HUES6 (cell line): ENCODE data around the gene JAZF1.

ENCODE experiments used
- H3K27ac ChIP-seq: 2 replicates; pipeline ENCODE4 v1.7.0; 2013; ENCODE audit warnings: low read depth, mild to moderate bottlenecking, low read length, inconsistent platforms
- H3K27me3 ChIP-seq: 2 replicates; pipeline ENCODE4 v1.6.1; 2013; ENCODE audit warnings: low read length; ENCODE audit not compliant: control insufficient read depth, insufficient read depth
- H3K36me3 ChIP-seq: 2 replicates; pipeline ENCODE4 v1.6.1; 2013; ENCODE audit warnings: low read length; ENCODE audit not compliant: control insufficient read depth, insufficient read depth
- H3K4me1 ChIP-seq: 2 replicates; pipeline ENCODE4 v1.6.1; 2013; ENCODE audit warnings: low read length; ENCODE audit not compliant: control insufficient read depth, insufficient read depth
- H3K4me3 ChIP-seq: 2 replicates; pipeline ENCODE4 v1.5.1; 2013; ENCODE audit warnings: low read depth, low read length
- H3K9ac ChIP-seq: one replicate; pipeline ENCODE4 v1.6.1; 2013; ENCODE audit warnings: mild to moderate bottlenecking, low read length
- H3K9me3 ChIP-seq: 2 replicates; pipeline ENCODE4 v1.6.1; 2013; ENCODE audit warnings: low read depth, low read length; ENCODE audit not compliant: control insufficient read depth, insufficient read depth

The JAZF1 gene

DNA sequence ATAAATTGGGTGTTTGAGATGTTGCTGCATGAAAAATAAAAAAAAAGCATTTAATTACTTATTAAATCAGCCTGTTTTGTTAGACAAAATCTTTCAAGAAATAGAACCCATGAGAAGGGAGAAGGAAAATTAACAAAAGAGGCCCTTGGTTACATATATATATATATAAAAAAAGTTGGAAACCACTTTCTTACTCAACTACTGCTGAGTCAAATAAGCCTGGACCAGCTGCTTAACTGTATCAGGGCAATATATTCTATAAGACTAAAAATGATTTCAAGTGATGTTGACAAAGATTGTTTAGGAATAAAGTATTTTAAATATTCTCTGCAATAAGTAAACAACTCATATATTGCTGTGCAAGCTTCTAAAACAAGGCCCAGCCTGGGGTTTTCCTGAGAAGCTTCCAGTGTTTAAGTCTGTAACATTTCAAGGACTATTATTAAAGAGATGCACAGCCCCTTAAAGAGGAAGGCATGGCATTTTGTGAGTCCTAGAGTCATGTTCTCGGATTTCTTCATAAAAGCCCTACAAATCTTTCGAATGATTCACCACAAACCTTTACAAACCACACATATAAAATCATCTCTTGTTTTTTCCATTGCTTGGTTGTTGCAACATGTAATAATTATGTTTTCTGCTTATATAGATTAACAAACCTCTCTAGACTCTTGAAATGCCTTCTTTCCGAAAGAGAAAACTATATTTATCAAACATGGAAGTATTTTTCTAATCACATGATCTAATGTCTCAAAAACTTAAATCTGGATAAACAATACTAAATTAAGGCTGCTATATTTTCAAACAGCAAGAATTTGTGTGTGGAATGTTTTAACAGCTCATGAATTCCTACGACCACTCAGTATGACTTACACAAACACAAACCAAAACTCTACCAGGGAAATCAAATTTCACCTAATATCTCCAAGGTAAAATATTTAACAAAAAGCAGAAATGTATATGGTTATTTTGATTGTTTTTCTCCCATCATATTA is 14.3 kb downstream of the JAZF1 start:
- H3K9ac ChIP-seq, result no peak overlapping the region
- peaks cover 25% of the 10 kb centered on the region for H3K4me1 ChIP-seq
- no peaks in the 10 kb centered on the region for H3K36me3 ChIP-seq
- H3K27me3 ChIP-seq, result no peaks in the 10 kb centered on the region
- no peak overlapping the region for H3K4me3 ChIP-seq
- no peaks in the 10 kb centered on the region for H3K9me3 ChIP-seq
- no peak overlapping the region for H3K27ac ChIP-seq

- H3K4me3 ChIP-seq, result no peak overlapping the region
- H3K36me3 ChIP-seq, result no peaks in the 10 kb centered on the region
- H3K4me1 ChIP-seq, result peaks cover 18% of the 10 kb centered on the region
- no peak overlapping the region for H3K9ac ChIP-seq
- no peak overlapping the region for H3K27ac ChIP-seq
- H3K9me3 ChIP-seq, result no peaks in the 10 kb centered on the region
- no peaks in the 10 kb centered on the region for H3K27me3 ChIP-seq
Measured at GRCh38 chr7:28165261-28165660, 15.3 kb downstream of the JAZF1 start.

- Histone ChIP-seq H3K36me3 (no peaks in the 10 kb centered on the region), H3K9me3 (no peaks in the 10 kb centered on the region), H3K9ac (no peak overlapping the region), H3K27ac (no peak overlapping the region), H3K4me3 (no peak overlapping the region), H3K4me1 (peaks cover 11% of the 10 kb centered on the region; the same call in 1 of the 2 replicates), H3K27me3 (no peaks in the 10 kb centered on the region)
Measured at GRCh38 chr7:28163949-28164348, 16.6 kb downstream of the JAZF1 start.

GRCh38 chr7:28161331-28161730 is 19.3 kb downstream of the JAZF1 start:
- no peak overlapping the region for H3K27ac ChIP-seq
- H3K9ac ChIP-seq, result no peak overlapping the region

GRCh38 chr7:28160551-28160991 is 20.0 kb downstream of the JAZF1 start:
- Histone ChIP-seq H3K27ac (no peak overlapping the region), H3K27me3 (no peaks in the 10 kb centered on the region), H3K9ac (no peak overlapping the region), H3K4me1 (peaks cover 3% of the 10 kb centered on the region; the same call in 1 of the 2 replicates), H3K4me3 (no peak overlapping the region), H3K36me3 (no peaks in the 10 kb centered on the region; the same call in 1 of the 2 replicates), H3K9me3 (no peaks in the 10 kb centered on the region)

More at GRCh38 chr7:28161331-28161730, 19.3 kb downstream of the JAZF1 start:
- no peaks in the 10 kb centered on the region for H3K9me3 ChIP-seq
- H3K27me3 ChIP-seq, result no peaks in the 10 kb centered on the region
- H3K4me3 ChIP-seq, result no peak overlapping the region
- no peaks in the 10 kb centered on the region; the same call in 1 of the 2 replicates for H3K36me3 ChIP-seq
- H3K4me1 ChIP-seq, result peaks cover 5% of the 10 kb centered on the region; the same call in 1 of the 2 replicates

DNA sequence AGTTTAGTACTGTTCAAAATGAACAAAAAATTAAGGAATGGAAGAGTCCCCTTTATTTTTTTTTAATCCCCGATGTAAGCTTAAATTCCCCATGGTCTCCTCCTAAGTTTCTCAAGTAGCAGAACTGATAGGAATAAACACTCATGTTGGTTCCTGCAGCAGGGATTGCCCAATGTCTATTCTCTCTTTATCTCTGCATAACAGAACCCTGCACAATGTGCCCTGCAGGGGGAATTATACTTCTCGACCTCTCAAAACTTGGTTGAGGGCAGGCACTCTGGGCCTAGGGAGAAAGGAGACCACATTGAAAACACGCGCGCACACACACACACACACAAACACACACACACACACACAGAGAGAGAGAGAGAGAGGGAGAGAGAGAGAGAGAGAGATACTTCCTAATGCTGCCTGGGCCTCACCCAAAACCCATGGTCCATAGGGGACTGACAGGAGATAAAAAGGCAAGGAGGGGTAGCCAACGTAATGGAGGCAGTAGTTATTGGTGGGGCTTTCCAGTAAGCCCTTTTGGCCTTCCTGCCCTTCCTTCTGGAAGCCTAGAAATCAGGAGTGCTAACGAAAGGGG is 22.7 kb downstream of the JAZF1 start:
- Histone ChIP-seq H3K9ac (no peak overlapping the region), H3K27ac (no peak overlapping the region), H3K36me3 (no peaks in the 10 kb centered on the region; the same call in 1 of the 2 replicates), H3K4me1 (no peaks in the 10 kb centered on the region; the same call in 1 of the 2 replicates), H3K27me3 (no peaks in the 10 kb centered on the region), H3K4me3 (no peak overlapping the region), H3K9me3 (no peaks in the 10 kb centered on the region)

DNA sequence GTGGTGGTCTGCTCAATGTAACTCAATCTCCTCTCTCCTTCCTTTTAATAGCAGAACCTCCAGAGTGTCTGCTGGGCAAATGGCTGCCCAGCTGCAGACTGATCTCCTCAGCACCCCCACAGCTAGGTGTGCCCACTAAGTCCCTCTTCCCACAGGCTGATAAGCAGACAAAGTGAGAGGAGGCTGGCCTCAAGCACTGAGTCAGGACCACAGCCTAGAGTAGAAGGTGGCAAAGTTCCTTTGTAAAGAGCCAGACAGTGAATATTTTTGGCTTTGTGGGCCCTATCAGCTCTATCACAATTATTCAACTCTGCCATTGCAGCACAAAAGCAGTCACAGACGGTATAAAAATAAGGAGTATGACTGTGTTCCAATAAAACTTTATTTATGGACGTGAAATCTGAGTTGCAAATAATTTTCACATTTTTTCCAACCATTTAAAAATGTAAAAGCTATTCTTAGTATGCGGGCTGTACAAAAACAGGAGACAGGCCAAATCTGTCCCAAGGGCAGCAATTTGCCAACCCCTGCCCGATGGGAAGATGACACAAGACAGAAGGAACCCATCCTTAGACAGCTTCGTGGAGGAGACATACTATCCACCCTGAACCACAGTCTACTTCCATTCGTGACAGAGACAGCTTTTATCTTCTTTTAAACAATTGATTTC is 23.4 kb downstream of the JAZF1 start:
- Histone ChIP-seq H3K27ac (no peak overlapping the region), H3K27me3 (no peaks in the 10 kb centered on the region), H3K36me3 (no peaks in the 10 kb centered on the region; the same call in 1 of the 2 replicates), H3K4me1 (no peaks in the 10 kb centered on the region; the same call in 1 of the 2 replicates), H3K9me3 (no peaks in the 10 kb centered on the region), H3K9ac (no peak overlapping the region), H3K4me3 (no peak overlapping the region)

DNA sequence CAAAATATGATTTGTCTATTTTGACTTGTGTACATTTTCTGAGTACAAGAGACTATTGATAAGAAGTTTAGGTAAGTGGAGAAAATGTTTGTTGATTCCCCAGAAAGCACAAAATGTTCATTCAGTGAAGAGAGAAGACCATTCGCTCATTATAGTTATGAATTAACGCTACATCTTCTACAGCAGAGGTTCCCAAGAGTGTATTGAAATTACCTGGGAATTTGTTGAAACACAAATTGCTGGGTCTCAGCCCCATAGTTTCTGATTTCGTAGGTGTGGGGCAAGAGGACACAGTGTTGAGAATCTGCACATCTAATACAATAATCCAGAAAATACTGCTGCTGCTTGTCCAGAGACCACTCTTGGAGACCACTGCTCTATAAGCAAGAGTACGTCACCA is 24.2 kb downstream of the JAZF1 start:
- Histone ChIP-seq H3K4me1 (no peaks in the 10 kb centered on the region; the same call in 1 of the 2 replicates), H3K9ac (no peak overlapping the region), H3K4me3 (no peak overlapping the region), H3K36me3 (no peaks in the 10 kb centered on the region; the same call in 1 of the 2 replicates), H3K27me3 (no peaks in the 10 kb centered on the region), H3K9me3 (no peaks in the 10 kb centered on the region), H3K27ac (no peak overlapping the region)

- no peak overlapping the region for H3K27ac ChIP-seq
- no peak overlapping the region for H3K9ac ChIP-seq
- no peaks in the 10 kb centered on the region for H3K27me3 ChIP-seq
- H3K9me3 ChIP-seq, result no peaks in the 10 kb centered on the region
- no peaks in the 10 kb centered on the region; the same call in 1 of the 2 replicates for H3K4me1 ChIP-seq
- H3K36me3 ChIP-seq, result no peaks in the 10 kb centered on the region; the same call in 1 of the 2 replicates
- H3K4me3 ChIP-seq, result no peak overlapping the region
Measured at GRCh38 chr7:28155964-28156363, 24.6 kb downstream of the JAZF1 start.

DNA sequence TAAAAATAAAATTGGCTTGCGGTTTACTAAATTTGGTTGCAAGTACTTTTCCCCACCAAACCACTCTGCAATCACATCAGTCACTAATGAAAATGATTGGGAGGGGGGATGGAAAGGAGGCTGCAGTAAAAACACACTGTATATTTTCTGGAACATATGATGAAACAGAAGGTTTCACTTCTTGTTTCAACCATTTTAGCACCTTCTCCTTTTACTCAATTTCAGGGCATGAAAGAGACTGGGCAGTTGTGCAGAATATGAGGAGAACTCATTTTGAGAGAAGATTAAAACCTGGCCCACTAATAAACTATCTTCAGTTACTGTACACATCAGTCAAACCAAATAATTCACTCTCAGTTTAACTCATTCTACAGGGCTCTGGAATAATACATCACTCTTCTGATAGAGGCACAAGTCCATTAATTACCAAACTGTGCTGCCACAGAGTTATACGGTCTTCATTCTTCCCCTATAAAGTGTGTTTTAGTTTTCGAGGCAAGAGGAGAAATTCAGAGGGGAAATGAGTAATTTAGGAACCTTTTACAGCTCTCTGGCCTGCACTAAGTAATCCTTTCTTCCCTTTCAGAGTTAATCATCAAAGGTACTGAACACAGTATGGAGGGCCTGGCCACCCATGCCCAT is 25.5 kb downstream of the JAZF1 start:
- Histone ChIP-seq H3K9me3 (no peaks in the 10 kb centered on the region), H3K27ac (no peak overlapping the region), H3K27me3 (no peaks in the 10 kb centered on the region), H3K36me3 (no peaks in the 10 kb centered on the region; the same call in 1 of the 2 replicates), H3K4me1 (peaks cover 3% of the 10 kb centered on the region; the same call in 1 of the 2 replicates), H3K9ac (no peak overlapping the region), H3K4me3 (no peak overlapping the region)
